ENCODE measurements around the gene LRRC37A3. TPM values are rescaled to one million over a fixed set of nuclear protein-coding genes. Genes with fewer than 3 reads are reported as not detected.
"Not testable (repeated sequence)": the region's sequence is repeated elsewhere in the genome, so short reads cannot be mapped to it uniquely, and the experiment has no call there.

LRRC37A3 gene
- total and polyA plus RNA-seq, 2 of the 13 experiments (the other 11 are each of a cell fraction or from before 2014, with no cell fraction given), result 0.62 to 1.1 TPM

DNA sequence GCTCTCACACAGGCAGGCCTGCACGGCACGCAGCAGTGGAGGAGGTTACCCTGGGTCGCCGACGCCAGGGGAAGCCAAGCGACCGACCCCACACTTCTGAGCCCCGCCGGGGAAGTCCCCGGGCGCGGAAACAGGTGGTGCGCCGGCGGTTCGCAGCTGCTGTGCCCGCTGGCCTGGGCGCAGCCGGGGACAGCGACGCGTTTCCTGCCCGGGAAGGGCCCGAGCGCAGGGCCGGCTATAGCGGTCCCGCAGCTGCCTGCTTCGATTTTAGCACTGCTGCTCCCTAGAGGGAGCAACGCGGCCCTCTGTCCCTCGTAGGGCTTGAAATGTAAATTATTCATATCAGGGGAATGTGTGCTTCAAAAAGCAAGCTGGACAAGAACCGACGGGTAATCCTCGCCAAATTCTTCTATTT lies 46.6 kb upstream of the LRRC37A3 start (continued):
- TF ChIP-seq ZBTB43 (CRISPR knock-in tag; conservative IDR thresholded peaks at IDR 0.05) (peak; percentile 89), ZNF577 (CRISPR knock-in tag; IDR thresholded peaks at IDR 0.05; ENCODE audit: borderline replicate concordance, low read depth) (peak; percentile 86; the same call in 1 of the 2 replicates), ZNF33B (CRISPR knock-in tag; IDR thresholded peaks at IDR 0.05) (peak; percentile 98), TMF1 (CRISPR knock-in tag; IDR thresholded peaks at IDR 0.05; ENCODE audit: low read depth) (peak; percentile 96), GABPA (CRISPR knock-in tag; IDR thresholded peaks at IDR 0.05; ENCODE audit: low read depth) (0 out of 2 replicates have a peak, but pooled peaks have one; percentile 21), GABPB1 (CRISPR knock-in tag; IDR thresholded peaks at IDR 0.05) (peak; percentile 90), NFYC (CRISPR knock-in tag; IDR thresholded peaks at IDR 0.05) (peak; percentile 37; the same call in 1 of the 2 replicates), CBX5 (CRISPR knock-in tag; IDR thresholded peaks at IDR 0.05; ENCODE audit: borderline replicate concordance) (0 out of 2 replicates have a peak, but pooled peaks have one; percentile 25), FOXC1 (CRISPR knock-in tag; IDR thresholded peaks at IDR 0.05; ENCODE audit: borderline replicate concordance) (peak; percentile 98), NR3C1 (CRISPR knock-in tag; IDR thresholded peaks at IDR 0.05) (0 out of 2 replicates have a peak, but pooled peaks have one; percentile 49), REXO4 (CRISPR knock-in tag; IDR thresholded peaks at IDR 0.05; ENCODE audit: borderline replicate concordance) (peak; percentile 97), JUNB (CRISPR knock-in tag; IDR thresholded peaks at IDR 0.05; ENCODE audit: borderline replicate concordance) (peak; percentile 71; the same call in 1 of the 2 replicates), ZBED4 (CRISPR knock-in tag; IDR thresholded peaks at IDR 0.05; ENCODE audit: borderline replicate concordance) (0 out of 2 replicates have a peak, but pooled peaks have one; percentile 49), GMEB1 (CRISPR knock-in tag; IDR thresholded peaks at IDR 0.05; ENCODE audit: borderline replicate concordance) (peak; percentile 60; the same call in 1 of the 2 replicates), KMT2B (CRISPR knock-in tag; IDR thresholded peaks at IDR 0.05) (peak; percentile 93), SATB2 (CRISPR knock-in tag; IDR thresholded peaks at IDR 0.05) (peak; percentile 99; the same call in 1 of the 2 replicates), REPIN1 (CRISPR knock-in tag; IDR thresholded peaks at IDR 0.05; ENCODE audit: borderline replicate concordance, low read depth) (peak; percentile 93), ZNF30 (CRISPR knock-in tag; IDR thresholded peaks at IDR 0.05) (peak; percentile 98)
- not testable (repeated sequence) for TF ChIP-seq GABPA (IDR thresholded peaks at IDR 0.05; ENCODE audit: low read depth, low read length)
- TF ChIP-seq, protein P1, sequence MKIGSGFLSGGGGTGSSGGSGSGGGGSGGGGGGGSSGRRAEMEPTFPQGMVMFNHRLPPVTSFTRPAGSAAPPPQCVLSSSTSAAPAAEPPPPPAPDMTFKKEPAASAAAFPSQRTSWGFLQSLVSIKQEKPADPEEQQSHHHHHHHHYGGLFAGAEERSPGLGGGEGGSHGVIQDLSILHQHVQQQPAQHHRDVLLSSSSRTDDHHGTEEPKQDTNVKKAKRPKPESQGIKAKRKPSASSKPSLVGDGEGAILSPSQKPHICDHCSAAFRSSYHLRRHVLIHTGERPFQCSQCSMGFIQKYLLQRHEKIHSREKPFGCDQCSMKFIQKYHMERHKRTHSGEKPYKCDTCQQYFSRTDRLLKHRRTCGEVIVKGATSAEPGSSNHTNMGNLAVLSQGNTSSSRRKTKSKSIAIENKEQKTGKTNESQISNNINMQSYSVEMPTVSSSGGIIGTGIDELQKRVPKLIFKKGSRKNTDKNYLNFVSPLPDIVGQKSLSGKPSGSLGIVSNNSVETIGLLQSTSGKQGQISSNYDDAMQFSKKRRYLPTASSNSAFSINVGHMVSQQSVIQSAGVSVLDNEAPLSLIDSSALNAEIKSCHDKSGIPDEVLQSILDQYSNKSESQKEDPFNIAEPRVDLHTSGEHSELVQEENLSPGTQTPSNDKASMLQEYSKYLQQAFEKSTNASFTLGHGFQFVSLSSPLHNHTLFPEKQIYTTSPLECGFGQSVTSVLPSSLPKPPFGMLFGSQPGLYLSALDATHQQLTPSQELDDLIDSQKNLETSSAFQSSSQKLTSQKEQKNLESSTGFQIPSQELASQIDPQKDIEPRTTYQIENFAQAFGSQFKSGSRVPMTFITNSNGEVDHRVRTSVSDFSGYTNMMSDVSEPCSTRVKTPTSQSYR (CRISPR knock-in tag; IDR thresholded peaks at IDR 0.05; ENCODE audit: borderline replicate concordance), result 0 out of 2 replicates have a peak, but pooled peaks have one; percentile 41

Measured in HepG2 (cell line).